ENCODE results near the gene EXOC3. TPM values are rescaled to one million over a fixed set of nuclear protein-coding genes. Genes with fewer than 3 reads are reported as not detected.
A peak's percentile ranks its signal among the peaks of the same experiment; 100 is the strongest.
"Not testable (repeated sequence)": the region's sequence is repeated elsewhere in the genome, so short reads cannot be mapped to it uniquely, and the experiment has no call there.

Gene EXOC3
- total and polyA plus RNA-seq, 2 of the 8 experiments (the other 6 are each of a cell fraction or from before 2014, with no cell fraction given) = 14.4 to 30.0 TPM

DNA sequence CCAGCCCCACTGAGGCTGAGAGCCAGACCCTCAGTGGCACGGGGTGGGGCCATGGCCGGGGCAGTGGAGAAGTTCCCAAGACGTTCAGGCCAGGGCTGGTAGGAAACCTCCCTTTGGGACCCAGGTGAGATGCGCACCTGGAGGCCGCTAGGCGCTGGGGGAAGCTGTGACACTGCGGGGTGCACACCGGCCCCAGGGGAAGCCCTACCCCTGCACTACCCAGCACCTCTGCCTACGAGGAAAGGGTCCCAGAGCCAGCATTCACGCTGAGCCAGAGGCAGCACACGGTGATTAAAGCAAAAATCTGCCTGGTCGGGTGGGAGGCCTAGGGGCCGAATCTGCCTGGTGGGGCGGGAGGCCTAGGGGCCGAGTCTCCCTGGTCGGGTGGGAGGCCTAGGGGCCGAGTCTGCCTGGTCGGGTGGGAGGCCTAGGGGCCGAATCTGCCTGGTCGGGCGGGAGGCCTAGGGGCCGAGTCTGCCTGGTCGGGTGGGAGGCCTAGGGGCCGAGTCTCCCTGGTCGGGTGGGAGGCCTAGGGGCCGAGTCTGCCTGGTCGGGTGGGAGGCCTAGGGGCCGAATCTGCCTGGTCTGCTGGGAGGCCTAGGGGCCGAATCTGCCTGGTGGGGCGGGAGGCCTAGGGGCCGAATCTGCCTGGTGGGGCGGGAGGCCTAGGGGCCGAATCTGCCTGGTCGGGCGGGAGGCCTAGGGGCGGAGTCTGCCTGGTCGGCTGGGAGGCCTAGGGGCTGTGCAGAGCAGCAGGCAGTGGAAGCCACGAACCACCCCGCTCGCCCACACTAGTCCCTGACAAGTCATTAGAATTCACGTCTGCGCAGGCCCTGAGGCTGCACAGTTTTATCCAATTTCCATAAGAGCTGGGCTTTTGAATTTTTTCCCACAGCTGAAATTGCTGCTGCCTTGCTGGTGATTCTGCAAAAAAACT, 27.7 kb upstream of the EXOC3 start:
- H4K91ac ChIP-seq (replicated peaks; ENCODE audit: insufficient read length, low read length); H3K14ac ChIP-seq (ENCODE audit: insufficient read length); H3K79me1 ChIP-seq (ENCODE audit: low read depth, low read length); H4K20me1 ChIP-seq (replicated peaks in 1 of 2; ENCODE audit: control insufficient read depth in 1 of 2, insufficient read depth in 2 of 2, low read length in 2 of 2); H3K23me2 ChIP-seq (ENCODE audit: low read depth, low read length); H3K36me3 ChIP-seq (ENCODE audit: control insufficient read depth in 2 of 4, insufficient read depth in 4 of 4, low read length in 3 of 4); FAIRE-seq; H2AFZ ChIP-seq (ENCODE audit: low read length); H3K4me2 ChIP-seq (ENCODE audit: insufficient read depth in 1 of 2, low read depth in 2 of 2, low read length in 2 of 2); H3K4ac ChIP-seq (replicated peaks; ENCODE audit: insufficient read length, low read depth, low read length); H3K4me3 ChIP-seq (ENCODE audit: extremely low read depth in 1 of 4, insufficient read depth in 2 of 4, low read depth in 3 of 4, low read length in 4 of 4); H3K79me2 ChIP-seq (ENCODE audit: control insufficient read depth in 1 of 2, insufficient read depth in 2 of 2, low read length in 2 of 2); H2BK12ac ChIP-seq (ENCODE audit: low read depth, low read length); H2BK20ac ChIP-seq (ENCODE audit: low read length); H2BK15ac ChIP-seq (ENCODE audit: low read length); H3K27me3 ChIP-seq (replicated peaks in 1 of 4; ENCODE audit: control insufficient read depth in 3 of 4, extremely low read depth in 1 of 4, insufficient read depth in 3 of 4, low read length in 3 of 4); H3K56ac ChIP-seq (replicated peaks; ENCODE audit: insufficient read length, low read depth, low read length); H3K23ac ChIP-seq (ENCODE audit: insufficient read length); H2AK5ac ChIP-seq (ENCODE audit: low read depth, low read length); H2BK120ac ChIP-seq (replicated peaks; ENCODE audit: low read depth, low read length); H3K9me3 ChIP-seq (ENCODE audit: insufficient read depth in 2 of 2, low read depth in 1 of 2, low read length in 1 of 2): not testable (repeated sequence)
- peak overlapping the region; percentile 22; the same call in 1 of the 2 replicates for H3K27ac ChIP-seq (ENCODE audit: low read depth, low read length)
- peak overlapping the region; percentile 84 for H4K8ac ChIP-seq (ENCODE audit: extremely low read depth, insufficient read depth, low read length)
- 82% methylated on average over 33 of the region's 42 CpGs; no CpG with 5 or more reads in 1 of the 2 experiments for WGBS, 2 experiments (ENCODE audit: extremely low coverage in 1 of 2, insufficient coverage in 1 of 2, insufficient read length in 1 of 2, insufficient replicate concordance in 2 of 2, low coverage in 1 of 2, low lambda C conversion rate in 2 of 2, missing lambda C conversion rate in 1 of 2)
- peak in 1 of 2 experiments; percentile 76 for DNase-seq (ENCODE audit: low read depth in 1 of 2, low spot score in 2 of 2)
- H4K5ac ChIP-seq (ENCODE audit: insufficient read length, low read depth, low read length) = peak overlapping the region; percentile 78
- TF ChIP-seq RAD21 (IDR thresholded peaks at IDR 0.05 in 1 of 2, conservative IDR thresholded peaks at IDR 0.05 in 1 of 2; ENCODE audit: low read depth in 2 of 2, low read length in 2 of 2) (0 out of 4 replicates have a peak, but pooled peaks of 1 of the 2 experiments have one; percentile 1), POLR2A (IDR thresholded peaks at IDR 0.05; ENCODE audit: control extremely low read depth in 1 of 2, low read depth in 2 of 2, low read length in 2 of 2) (peak in 1 of 2 experiments; percentile 25; a peak in 1 of 3 replicates)
- TF ChIP-seq, protein P1, sequence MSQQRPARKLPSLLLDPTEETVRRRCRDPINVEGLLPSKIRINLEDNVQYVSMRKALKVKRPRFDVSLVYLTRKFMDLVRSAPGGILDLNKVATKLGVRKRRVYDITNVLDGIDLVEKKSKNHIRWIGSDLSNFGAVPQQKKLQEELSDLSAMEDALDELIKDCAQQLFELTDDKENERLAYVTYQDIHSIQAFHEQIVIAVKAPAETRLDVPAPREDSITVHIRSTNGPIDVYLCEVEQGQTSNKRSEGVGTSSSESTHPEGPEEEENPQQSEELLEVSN (IDR thresholded peaks at IDR 0.05) = 0 out of 2 replicates have a peak, but pooled peaks have one; percentile 33
- peak overlapping the region; percentile 55 for H3K18ac ChIP-seq (ENCODE audit: extremely low read depth, low read length)
- ChIA-PET CTCF (ENCODE audit: partially characterized antibody) (interaction anchor here (0.8 to 9.1 kb wide), 19 partner anchors 10 to 128 kb away, joined by 3 to 99 read pairs (median 4); no protein-coding TSS in a partner anchor), POLR2A (ENCODE audit: partially characterized antibody) (interaction anchor here (0.8 to 1.2 kb wide), 2 partner anchors 16 to 59 kb away, joined by 3 read pairs; no protein-coding TSS in a partner anchor)
- peak overlapping the region; percentile 90; the same call in 1 of the 2 replicates for H2BK5ac ChIP-seq (ENCODE audit: low read depth, low read length)
- H3K4me1 ChIP-seq (replicated peaks in 1 of 4; ENCODE audit: control insufficient read depth in 3 of 4, insufficient read depth in 4 of 4, low read length in 3 of 4) = peaks cover 0 to 10% (median 7%) of the 10 kb centered on the region in 4 experiments; a peak in 3 of 7 replicates
- H3K9ac ChIP-seq (replicated peaks in 1 of 4; ENCODE audit: extremely low read depth in 1 of 4, low read depth in 3 of 4, low read length in 3 of 4) = peak overlapping the region in 2 of 4 experiments; percentile 33 to 58; a peak in 3 of 7 replicates
